GM18499 (cell line): Measurements from ENCODE around the gene KRTAP5-6.

ENCODE experiments used
- ATAC-seq: cut with Tn5 transposase; IDR thresholded peaks from one replicate; pipeline ENCODE4 v1.9.1; 2021; ENCODE audit warnings: moderate number of reproducible peaks; ENCODE audit not compliant: insufficient read depth, unreplicated experiment

KRTAP5-6 gene

GRCh38 chr11:1744137-1744886, 47.3 kb downstream of the KRTAP5-6 start:
- no peak for ATAC-seq

- no peak for ATAC-seq
Measured at GRCh38 chr11:1744891-1745700, 48.1 kb downstream of the KRTAP5-6 start.

- ATAC-seq, result no peak
Measured at GRCh38 chr11:1745701-1746320, 48.8 kb downstream of the KRTAP5-6 start.

- ATAC-seq, result no peak
Measured at GRCh38 chr11:1746511-1746931, 49.5 kb downstream of the KRTAP5-6 start.

GRCh38 chr11:1746956-1747752, 50.2 kb downstream of the KRTAP5-6 start:
- no peak for ATAC-seq
